PC-9 (cell line): ENCODE measurements around the gene TEX48.

Experiments used
- EZH2 ChIP-seq: fragments of 200-600 bp; sonication (generic); IDR thresholded peaks from 2 replicates; pipeline ENCODE4 v1.8.0; 2017; ENCODE audit warnings: antibody characterized with exemption, low read depth
- TF ChIP-seq, protein P1 (sequence below): fragments of 200-600 bp; sonication (generic); conservative IDR thresholded peaks from 2 replicates; pipeline ENCODE4 v1.6.1; 2017; ENCODE audit warnings: mixed run types, antibody characterized with exemption, mild to moderate bottlenecking, moderate library complexity

DNA sequence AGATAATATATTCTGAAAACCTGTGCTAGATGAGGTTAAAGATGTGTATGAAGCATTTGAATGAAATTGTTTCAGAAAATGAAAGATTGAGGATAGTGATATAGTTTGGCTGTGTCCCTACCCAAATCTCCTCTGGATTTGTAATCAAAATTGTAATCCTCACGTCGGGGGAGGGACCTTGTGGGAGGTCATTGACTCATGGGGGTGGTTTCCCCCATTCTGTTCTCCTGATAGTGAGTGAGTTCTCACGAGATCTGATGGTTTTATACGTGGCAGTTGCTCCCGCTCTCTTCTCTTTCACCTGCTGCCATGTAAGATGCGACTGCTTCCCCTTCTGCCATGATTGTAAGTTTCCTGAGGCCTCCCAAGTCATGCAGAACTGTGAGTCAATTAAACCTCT lies 2.0 kb upstream of the TEX48 start:
- TF ChIP-seq, protein P1, sequence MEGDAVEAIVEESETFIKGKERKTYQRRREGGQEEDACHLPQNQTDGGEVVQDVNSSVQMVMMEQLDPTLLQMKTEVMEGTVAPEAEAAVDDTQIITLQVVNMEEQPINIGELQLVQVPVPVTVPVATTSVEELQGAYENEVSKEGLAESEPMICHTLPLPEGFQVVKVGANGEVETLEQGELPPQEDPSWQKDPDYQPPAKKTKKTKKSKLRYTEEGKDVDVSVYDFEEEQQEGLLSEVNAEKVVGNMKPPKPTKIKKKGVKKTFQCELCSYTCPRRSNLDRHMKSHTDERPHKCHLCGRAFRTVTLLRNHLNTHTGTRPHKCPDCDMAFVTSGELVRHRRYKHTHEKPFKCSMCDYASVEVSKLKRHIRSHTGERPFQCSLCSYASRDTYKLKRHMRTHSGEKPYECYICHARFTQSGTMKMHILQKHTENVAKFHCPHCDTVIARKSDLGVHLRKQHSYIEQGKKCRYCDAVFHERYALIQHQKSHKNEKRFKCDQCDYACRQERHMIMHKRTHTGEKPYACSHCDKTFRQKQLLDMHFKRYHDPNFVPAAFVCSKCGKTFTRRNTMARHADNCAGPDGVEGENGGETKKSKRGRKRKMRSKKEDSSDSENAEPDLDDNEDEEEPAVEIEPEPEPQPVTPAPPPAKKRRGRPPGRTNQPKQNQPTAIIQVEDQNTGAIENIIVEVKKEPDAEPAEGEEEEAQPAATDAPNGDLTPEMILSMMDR = no peak
- no peak for TF ChIP-seq EZH2
